Mesenchymal stem cell (in vitro differentiated cells and primary cell): ENCODE results near the gene C20orf202.

ENCODE experiments used
- DNase-seq: peaks from one replicate; pipeline ENCODE4 v3.0.0-alpha.2; 2013
- H2AFZ ChIP-seq: one replicate; pipeline ENCODE4 v1.6.1; 2013; ENCODE audit warnings: low read depth, mild to moderate bottlenecking, control low read depth, inconsistent platforms, low read length, moderate library complexity
- H2AK5ac ChIP-seq: 2 replicates; pipeline ENCODE4 v1.6.1; 2013; ENCODE audit warnings: low read length, moderate library complexity, mild to moderate bottlenecking, inconsistent platforms; ENCODE audit not compliant: severe bottlenecking
- H2BK120ac ChIP-seq: one replicate; pipeline ENCODE4 v1.6.1; 2013; ENCODE audit warnings: low read depth, mild to moderate bottlenecking, inconsistent platforms, low read length, moderate library complexity
- H2BK12ac ChIP-seq, 2 experiments: one replicate each; pipeline ENCODE4 v1.6.1; 2013; ENCODE audit warnings: inconsistent platforms in 2 of 2, low read length in 2 of 2, mild to moderate bottlenecking in 2 of 2, moderate library complexity in 2 of 2, control low read depth in 1 of 2
- H2BK15ac ChIP-seq: one replicate; pipeline ENCODE4 v1.6.1; 2013; ENCODE audit warnings: mild to moderate bottlenecking, low read depth, inconsistent platforms; ENCODE audit not compliant: poor library complexity, severe bottlenecking
- H2BK5ac ChIP-seq: 2 replicates; pipeline ENCODE4 v1.6.1; 2013; ENCODE audit warnings: low read depth, mild to moderate bottlenecking, low read length, control low read depth, inconsistent platforms; ENCODE audit not compliant: poor library complexity, severe bottlenecking
- H3K14ac ChIP-seq, 2 experiments: one replicate each; pipeline ENCODE4 v1.6.1; 2013; ENCODE audit warnings: inconsistent platforms in 2 of 2, low read length in 2 of 2, control low read depth in 1 of 2, mild to moderate bottlenecking in 1 of 2, moderate library complexity in 1 of 2
- H3K18ac ChIP-seq, 2 experiments: one replicate each; pipeline ENCODE4 v1.6.1; 2013; ENCODE audit warnings: inconsistent platforms in 2 of 2, low read length in 2 of 2, control low read depth in 1 of 2, low read depth in 1 of 2, mild to moderate bottlenecking in 1 of 2
- H3K23ac ChIP-seq, 2 experiments: one replicate each; pipeline ENCODE4 v1.6.1; 2013; ENCODE audit warnings: inconsistent platforms in 2 of 2, low read length in 2 of 2, mild to moderate bottlenecking in 2 of 2, moderate library complexity in 2 of 2, control low read depth in 1 of 2
- H3K27ac ChIP-seq: 2 replicates; pipeline ENCODE4 v1.5.1; 2013; ENCODE audit warnings: mild to moderate bottlenecking, moderate library complexity, low read length, control low read depth, inconsistent platforms; ENCODE audit not compliant: poor library complexity, severe bottlenecking
- H3K27me3 ChIP-seq, 2 experiments: 2 replicates each; pipeline versions ENCODE4 v1.6.1 to v1.7.0; 2013; ENCODE audit warnings: low read length in 2 of 2, mild to moderate bottlenecking in 2 of 2, moderate library complexity in 2 of 2, control low read depth in 1 of 2, inconsistent platforms in 1 of 2; ENCODE audit not compliant: control insufficient read depth in 1 of 2, insufficient read depth in 1 of 2
- H3K36me3 ChIP-seq, 2 experiments: 2 replicates each; pipeline versions ENCODE4 v1.6.1 to v1.7.0; 2013; ENCODE audit warnings: low read length in 2 of 2, control low read depth in 1 of 2, inconsistent platforms in 1 of 2, low read depth in 1 of 2, mild to moderate bottlenecking in 1 of 2; ENCODE audit not compliant: insufficient read depth in 2 of 2, control insufficient read depth in 1 of 2
- H3K4ac ChIP-seq, 2 experiments: one replicate each; pipeline ENCODE4 v1.6.1; 2013; ENCODE audit warnings: inconsistent platforms in 2 of 2, low read length in 2 of 2, mild to moderate bottlenecking in 2 of 2, moderate library complexity in 2 of 2, control low read depth in 1 of 2, low read depth in 1 of 2
- H3K4me1 ChIP-seq: 2 replicates; pipeline ENCODE4 v1.6.1; 2013; ENCODE audit warnings: low read depth, low read length, control low read depth; ENCODE audit not compliant: control insufficient read depth, insufficient read depth
- H3K4me2 ChIP-seq: 2 replicates; pipeline ENCODE4 v1.6.1; 2013; ENCODE audit warnings: low read length, mild to moderate bottlenecking, inconsistent platforms; ENCODE audit not compliant: poor library complexity, severe bottlenecking
- H3K4me3 ChIP-seq, 2 experiments: 2 replicates each; pipeline versions ENCODE4 v1.5.1 to v1.7.0; 2013; ENCODE audit warnings: low read length in 2 of 2, mild to moderate bottlenecking in 2 of 2, control low read depth in 1 of 2, low read depth in 1 of 2; ENCODE audit not compliant: insufficient read depth in 1 of 2
- H3K79me1 ChIP-seq: replicated peaks from 2 replicates; pipeline ENCODE4 v1.6.1; 2013; ENCODE audit warnings: mild to moderate bottlenecking, control low read depth, low read length, inconsistent platforms; ENCODE audit not compliant: poor library complexity, severe bottlenecking
- H3K9ac ChIP-seq: 2 replicates; pipeline ENCODE4 v1.7.0; 2013; ENCODE audit warnings: mild to moderate bottlenecking, low read length, moderate library complexity
- H3K9me3 ChIP-seq: 2 replicates; pipeline ENCODE4 v1.7.0; 2013; ENCODE audit warnings: mild to moderate bottlenecking, low read length; ENCODE audit not compliant: control insufficient read depth
- H4K8ac ChIP-seq: one replicate; pipeline ENCODE4 v1.6.1; 2013; ENCODE audit warnings: inconsistent platforms, mild to moderate bottlenecking, low read length, moderate library complexity
- H4K91ac ChIP-seq: one replicate; pipeline ENCODE4 v1.6.1; 2013; ENCODE audit warnings: mild to moderate bottlenecking, low read length, inconsistent platforms
- WGBS: methylation state at CpG from one replicate; pipeline ENCODE4 v1.1.7; 2013; ENCODE audit warnings: mixed read lengths; 5-methylcytosine and 5-hydroxymethylcytosine counted together

Gene C20orf202

DNA sequence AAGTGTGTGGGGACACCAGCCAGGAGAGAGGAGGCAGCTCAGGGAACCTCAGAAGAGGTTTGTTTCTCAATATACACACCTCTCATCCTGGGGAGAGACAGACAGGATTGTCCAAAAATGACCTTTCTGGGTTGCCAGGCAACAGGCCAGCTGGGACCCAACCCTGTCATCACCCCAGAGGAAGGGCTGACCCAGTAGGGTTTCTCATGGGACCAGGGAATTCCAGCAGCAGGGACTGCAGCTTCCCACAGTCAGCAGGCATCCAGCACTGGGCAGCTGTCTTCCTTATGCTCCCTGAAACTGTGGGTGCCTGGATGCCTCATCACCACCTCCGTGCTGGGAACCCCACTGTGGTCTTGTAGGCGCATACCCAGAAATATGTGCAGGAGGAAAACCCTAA, 1.3 kb downstream of the C20orf202 start:
- no peak for DNase-seq
- no peak overlapping the region for H3K4me2 ChIP-seq
- H3K14ac ChIP-seq: peak overlapping the region in 1 of 2 experiments; percentile 49
- H3K79me1 ChIP-seq: no peaks in the 10 kb centered on the region
- H3K27me3 ChIP-seq: peaks cover 49 to 68% of the 10 kb centered on the region in 2 experiments
- no peak overlapping the region for H2BK12ac ChIP-seq
- H3K18ac ChIP-seq: no peak overlapping the region
- no peak overlapping the region for H2BK120ac ChIP-seq
- no peak overlapping the region for H3K4ac ChIP-seq
- H3K9me3 ChIP-seq: no peaks in the 10 kb centered on the region
- H3K4me1 ChIP-seq: no peaks in the 10 kb centered on the region
- no peak overlapping the region for H2AK5ac ChIP-seq
- no peak overlapping the region for H2BK15ac ChIP-seq
- H4K8ac ChIP-seq: no peak overlapping the region
- H3K36me3 ChIP-seq: no peaks in the 10 kb centered on the region
- H3K27ac ChIP-seq: no peak overlapping the region
- no peak overlapping the region for H2AFZ ChIP-seq
- no peak overlapping the region for H4K91ac ChIP-seq
- H2BK5ac ChIP-seq: no peak overlapping the region
- no peak overlapping the region for H3K23ac ChIP-seq
- 96% methylated on average over 2 of the region's 2 CpGs for WGBS
- no peak overlapping the region for H3K9ac ChIP-seq
- H3K4me3 ChIP-seq: no peak overlapping the region

DNA sequence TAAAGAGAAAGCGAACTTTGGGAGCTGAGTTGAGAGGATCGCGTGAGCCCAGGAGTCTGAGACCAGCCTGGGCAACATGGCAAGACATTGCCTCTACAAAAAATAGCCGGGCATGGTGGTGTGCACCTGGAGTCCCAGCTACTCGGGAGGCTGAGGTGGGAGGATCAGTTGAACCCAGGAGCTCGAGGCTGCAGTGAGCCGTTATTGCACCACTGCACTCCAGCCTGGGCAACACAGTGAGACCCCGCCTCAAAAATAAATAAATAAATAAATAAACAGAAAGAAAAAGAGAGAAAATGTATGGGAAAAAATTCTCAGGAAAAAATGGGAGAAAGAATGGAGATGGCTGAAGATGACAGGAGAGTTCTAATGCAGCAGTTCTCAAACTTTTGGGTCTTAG, 2.5 kb downstream of the C20orf202 start:
- WGBS: 99% methylated on average over 4 of the region's 8 CpGs
- Histone ChIP-seq H3K4me3 (no peak overlapping the region), H4K8ac (no peak overlapping the region), H3K9me3 (no peaks in the 10 kb centered on the region), H2BK12ac (no peak overlapping the region), H2AFZ (no peak overlapping the region), H2BK15ac (no peak overlapping the region), H3K18ac (no peak overlapping the region), H3K4me2 (no peak overlapping the region), H2BK120ac (no peak overlapping the region), H3K36me3 (no peaks in the 10 kb centered on the region), H3K14ac (no peak overlapping the region), H3K23ac (no peak overlapping the region), H3K79me1 (no peaks in the 10 kb centered on the region), H3K4me1 (no peaks in the 10 kb centered on the region), H3K4ac (no peak overlapping the region), H2AK5ac (no peak overlapping the region), H3K9ac (no peak overlapping the region), H2BK5ac (no peak overlapping the region), H4K91ac (no peak overlapping the region), H3K27ac (no peak overlapping the region), H3K27me3 (peaks cover 49 to 65% of the 10 kb centered on the region in 2 experiments)
- no peak for DNase-seq

DNA sequence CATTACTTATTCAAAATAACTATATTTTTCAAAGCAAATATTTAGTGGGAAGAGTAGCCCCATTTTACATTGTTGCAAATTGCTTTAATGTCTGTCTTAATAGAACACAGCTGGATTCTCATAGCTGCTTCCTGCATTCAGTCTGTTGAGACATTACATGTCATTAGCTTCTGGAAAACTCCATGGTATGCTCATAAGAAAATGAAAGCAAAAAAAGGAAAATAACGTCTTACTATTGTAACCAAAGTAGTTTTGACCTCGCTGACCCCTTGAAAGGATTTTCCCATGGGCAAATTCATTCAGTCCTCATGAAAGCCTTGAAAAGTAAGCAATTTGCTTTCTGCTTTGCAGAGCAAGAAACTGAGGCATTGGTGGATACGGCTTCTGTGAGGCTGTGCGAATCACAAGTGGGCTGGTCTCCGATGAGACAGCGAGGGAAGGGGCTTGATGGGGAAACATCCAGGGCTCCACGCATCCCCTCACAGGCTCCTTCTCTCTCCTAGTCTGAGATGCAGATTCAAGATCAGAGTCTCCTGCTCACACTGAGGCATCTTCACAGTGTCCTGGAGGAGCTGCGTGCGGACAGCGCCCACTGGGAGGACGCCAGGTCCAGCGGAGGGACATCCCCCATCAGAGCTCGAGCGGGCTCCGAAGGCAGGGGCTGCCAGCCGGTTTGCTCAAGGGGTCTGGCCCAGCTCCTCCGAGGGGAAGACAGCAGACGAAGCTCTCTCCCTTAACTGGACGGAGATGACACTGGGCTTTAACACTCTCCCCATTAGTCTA, 3.3 kb downstream of the C20orf202 start:
- H2BK5ac ChIP-seq: no peak overlapping the region
- no peak overlapping the region for H3K27ac ChIP-seq
- H3K9me3 ChIP-seq: no peaks in the 10 kb centered on the region
- H2BK15ac ChIP-seq: no peak overlapping the region
- H2BK120ac ChIP-seq: no peak overlapping the region
- H3K4ac ChIP-seq: no peak overlapping the region
- H2AK5ac ChIP-seq: no peak overlapping the region
- peak overlapping the region in 1 of 2 experiments; percentile 59 for H3K4me3 ChIP-seq
- peak; percentile 43 for DNase-seq
- H3K18ac ChIP-seq: no peak overlapping the region
- 92% methylated on average over 16 of the region's 19 CpGs for WGBS
- H3K27me3 ChIP-seq: peaks cover 49 to 59% of the 10 kb centered on the region in 2 experiments
- H4K8ac ChIP-seq: no peak overlapping the region
- peak overlapping the region in 1 of 2 experiments; percentile 62 for H3K14ac ChIP-seq
- H2AFZ ChIP-seq: no peak overlapping the region
- H4K91ac ChIP-seq: no peak overlapping the region
- peak overlapping the region in 1 of 2 experiments; percentile 30 for H2BK12ac ChIP-seq
- no peak overlapping the region for H3K9ac ChIP-seq
- H3K79me1 ChIP-seq: no peaks in the 10 kb centered on the region
- no peak overlapping the region for H3K4me2 ChIP-seq
- H3K4me1 ChIP-seq: no peaks in the 10 kb centered on the region
- no peaks in the 10 kb centered on the region for H3K36me3 ChIP-seq
- H3K23ac ChIP-seq: no peak overlapping the region

DNA sequence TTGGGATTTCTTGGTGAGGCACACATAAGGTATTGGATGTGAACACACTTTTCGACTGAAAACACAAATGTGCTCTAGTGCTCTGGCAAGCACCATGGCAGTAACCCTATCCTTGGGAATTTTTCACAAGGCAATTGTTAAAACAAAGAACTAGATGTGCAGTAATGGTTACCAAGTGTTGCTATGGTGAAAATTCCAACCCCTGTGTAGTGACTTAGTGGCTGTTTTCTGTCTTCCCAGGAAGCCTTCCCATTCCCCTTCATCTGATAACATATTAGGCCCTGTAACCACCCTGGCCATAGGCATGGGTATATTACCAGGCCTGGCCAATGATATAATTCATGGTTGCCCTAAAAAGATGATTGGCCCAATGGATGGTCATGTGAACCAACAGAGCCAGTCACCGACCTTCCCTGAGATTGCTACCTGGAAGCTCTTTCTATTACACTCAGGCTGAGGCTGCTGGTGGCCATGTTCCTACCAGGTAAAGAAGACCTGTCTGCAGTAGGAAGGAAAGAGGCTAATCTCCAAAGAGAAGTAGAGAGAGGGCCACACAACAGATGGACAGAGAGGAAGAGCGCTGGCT, 4.1 kb downstream of the C20orf202 start:
- no peaks in the 10 kb centered on the region for H3K79me1 ChIP-seq
- H2AFZ ChIP-seq: no peak overlapping the region

More for the DNA sequence above, 4.1 kb downstream of the C20orf202 start:
- H2BK12ac ChIP-seq: no peak overlapping the region
- H3K9me3 ChIP-seq: no peaks in the 10 kb centered on the region
- no peaks in the 10 kb centered on the region for H3K36me3 ChIP-seq
- no peak overlapping the region for H4K8ac ChIP-seq
- WGBS: 94% methylated on average over 2 of the region's 3 CpGs
- H3K18ac ChIP-seq: no peak overlapping the region
- H2BK120ac ChIP-seq: no peak overlapping the region
- H3K27ac ChIP-seq: no peak overlapping the region
- no peak for DNase-seq
- no peak overlapping the region for H3K4ac ChIP-seq
- no peak overlapping the region for H3K4me2 ChIP-seq
- H2AK5ac ChIP-seq: no peak overlapping the region
- no peak overlapping the region for H2BK5ac ChIP-seq
- H3K23ac ChIP-seq: no peak overlapping the region
- peaks cover 49 to 53% of the 10 kb centered on the region in 2 experiments for H3K27me3 ChIP-seq
- H4K91ac ChIP-seq: no peak overlapping the region
- H2BK15ac ChIP-seq: no peak overlapping the region
- no peak overlapping the region for H3K9ac ChIP-seq
- no peak overlapping the region for H3K14ac ChIP-seq
- H3K4me3 ChIP-seq: no peak overlapping the region
- H3K4me1 ChIP-seq: no peaks in the 10 kb centered on the region
